ENCODE results near the gene MPPED1.

The MPPED1 gene

GRCh38 chr22:43543522-43544288, 131.9 kb downstream of the MPPED1 start:
- H3K4me2 ChIP-seq: no peak overlapping the region; a peak in 2 of 22 replicates
- TF ChIP-seq Cebpa-rat (IDR thresholded peaks at IDR 0.05): no peak
- H3K27ac ChIP-seq: no peak overlapping the region

GRCh38 chr22:43544289-43544673, 132.5 kb downstream of the MPPED1 start:
- Histone ChIP-seq H3K4me2 (no peak overlapping the region), H4K20me1 (no peaks in the 10 kb centered on the region), H3K9ac (no peak overlapping the region), H3K36me3 (no peaks in the 10 kb centered on the region), H3K27ac (no peak overlapping the region), H3K9me3 (replicated peaks in 1 of 11) (no peaks in the 10 kb centered on the region), H3K4me1 (peaks cover 0 to 8% (median 0%) of the 10 kb centered on the region in 10 experiments; a peak in 4 of 20 replicates), H3K27me3 (no peaks in the 10 kb centered on the region), H3K4me3 (no peak overlapping the region)
- TF ChIP-seq Cebpa-rat (IDR thresholded peaks at IDR 0.05): no peak

More at GRCh38 chr22:43543522-43544288, 131.9 kb downstream of the MPPED1 start:
- H3K9ac ChIP-seq: no peak overlapping the region
- peaks cover 0 to 8% (median 0%) of the 10 kb centered on the region in 10 experiments; a peak in 4 of 20 replicates for H3K4me1 ChIP-seq
- no peaks in the 10 kb centered on the region for H3K9me3 ChIP-seq (replicated peaks in 1 of 11)
- H3K4me3 ChIP-seq: no peak overlapping the region
- H3K27me3 ChIP-seq: no peaks in the 10 kb centered on the region
- H3K36me3 ChIP-seq: no peaks in the 10 kb centered on the region
- no peaks in the 10 kb centered on the region for H4K20me1 ChIP-seq

- no peaks in the 10 kb centered on the region for H3K9me3 ChIP-seq (replicated peaks in 1 of 11)
- H3K27me3 ChIP-seq: no peaks in the 10 kb centered on the region
- H3K4me1 ChIP-seq: peaks cover 0 to 8% (median 0%) of the 10 kb centered on the region in 10 experiments; a peak in 4 of 20 replicates
- no peak overlapping the region for H3K4me3 ChIP-seq
- H3K27ac ChIP-seq: no peak overlapping the region
- no peaks in the 10 kb centered on the region for H4K20me1 ChIP-seq
- no peaks in the 10 kb centered on the region for H3K36me3 ChIP-seq
- no peak overlapping the region for H3K4me2 ChIP-seq
- H3K9ac ChIP-seq: no peak overlapping the region
- TF ChIP-seq Cebpa-rat (IDR thresholded peaks at IDR 0.05): no peak
Observed at GRCh38 chr22:43546186-43546585, 134.4 kb downstream of the MPPED1 start.

GRCh38 chr22:43550024-43550620, 138.3 kb downstream of the MPPED1 start:
- Histone ChIP-seq H4K20me1 (no peaks in the 10 kb centered on the region), H3K36me3 (no peaks in the 10 kb centered on the region), H3K4me2 (no peak overlapping the region), H3K27ac (no peak overlapping the region), H3K27me3 (no peaks in the 10 kb centered on the region), H3K9ac (no peak overlapping the region), H3K9me3 (replicated peaks in 1 of 11) (peaks cover 0 to 6% (median 3%) of the 10 kb centered on the region in 11 experiments; a peak in 4 of 22 replicates), H3K4me3 (no peak overlapping the region), H3K4me1 (no peaks in the 10 kb centered on the region)
- TF ChIP-seq Cebpa-rat (IDR thresholded peaks at IDR 0.05): no peak

- no peaks in the 10 kb centered on the region for H3K4me1 ChIP-seq
- no peaks in the 10 kb centered on the region for H3K36me3 ChIP-seq
- H3K4me3 ChIP-seq: no peak overlapping the region
- TF ChIP-seq Cebpa-rat (IDR thresholded peaks at IDR 0.05): no peak
- H3K9me3 ChIP-seq (replicated peaks in 1 of 11): peaks cover 0 to 6% (median 3%) of the 10 kb centered on the region in 11 experiments; a peak in 4 of 22 replicates
- H3K4me2 ChIP-seq: no peak overlapping the region
- no peaks in the 10 kb centered on the region for H3K27me3 ChIP-seq
- no peak overlapping the region for H3K9ac ChIP-seq
- no peaks in the 10 kb centered on the region for H4K20me1 ChIP-seq
- H3K27ac ChIP-seq: no peak overlapping the region
Observed at GRCh38 chr22:43550672-43551071, 138.9 kb downstream of the MPPED1 start.

GRCh38 chr22:43553451-43554258, 141.8 kb downstream of the MPPED1 start:
- no peak overlapping the region for H3K4me3 ChIP-seq
- H3K36me3 ChIP-seq: no peaks in the 10 kb centered on the region
- H3K4me1 ChIP-seq: no peaks in the 10 kb centered on the region
- no peaks in the 10 kb centered on the region for H4K20me1 ChIP-seq
- H3K27ac ChIP-seq: no peak overlapping the region
- peaks cover 8 to 19% (median 13%) of the 10 kb centered on the region in 11 experiments; a peak in 21 of 22 replicates for H3K9me3 ChIP-seq (replicated peaks in 1 of 11)
- H3K27me3 ChIP-seq: no peaks in the 10 kb centered on the region
- no peak overlapping the region for H3K4me2 ChIP-seq
- no peak overlapping the region for H3K9ac ChIP-seq
- no peak for TF ChIP-seq Cebpa-rat (IDR thresholded peaks at IDR 0.05)

GRCh38 chr22:43554259-43554636, 142.4 kb downstream of the MPPED1 start:
- H3K27me3 ChIP-seq: no peaks in the 10 kb centered on the region
- H3K4me1 ChIP-seq: no peaks in the 10 kb centered on the region
- no peak for TF ChIP-seq Cebpa-rat (IDR thresholded peaks at IDR 0.05)
- no peak overlapping the region for H3K27ac ChIP-seq
- no peaks in the 10 kb centered on the region for H3K36me3 ChIP-seq
- H3K9me3 ChIP-seq (replicated peaks in 1 of 11): peaks cover 10 to 24% (median 15%) of the 10 kb centered on the region in 11 experiments; a peak in 21 of 22 replicates
- H3K4me3 ChIP-seq: no peak overlapping the region
- H3K9ac ChIP-seq: no peak overlapping the region
- H3K4me2 ChIP-seq: no peak overlapping the region
- H4K20me1 ChIP-seq: no peaks in the 10 kb centered on the region

GRCh38 chr22:43554694-43555365, 143.0 kb downstream of the MPPED1 start:
- no peaks in the 10 kb centered on the region for H4K20me1 ChIP-seq
- no peak overlapping the region for H3K27ac ChIP-seq
- no peak overlapping the region for H3K4me3 ChIP-seq
- TF ChIP-seq Cebpa-rat (IDR thresholded peaks at IDR 0.05): no peak
- H3K4me1 ChIP-seq: no peaks in the 10 kb centered on the region
- peaks cover 10 to 24% (median 15%) of the 10 kb centered on the region in 11 experiments; a peak in 21 of 22 replicates for H3K9me3 ChIP-seq (replicated peaks in 1 of 11)
- no peak overlapping the region for H3K4me2 ChIP-seq
- H3K36me3 ChIP-seq: no peaks in the 10 kb centered on the region
- H3K27me3 ChIP-seq: no peaks in the 10 kb centered on the region
- no peak overlapping the region for H3K9ac ChIP-seq

Measured in BLaER1 treated with 17β-estradiol and CSF1 and Interleukin-3, amounts not matched to agents 10 nM and 100 nM (cell line).